Measurements from ENCODE around the gene POLR2L.

The POLR2L gene

DNA sequence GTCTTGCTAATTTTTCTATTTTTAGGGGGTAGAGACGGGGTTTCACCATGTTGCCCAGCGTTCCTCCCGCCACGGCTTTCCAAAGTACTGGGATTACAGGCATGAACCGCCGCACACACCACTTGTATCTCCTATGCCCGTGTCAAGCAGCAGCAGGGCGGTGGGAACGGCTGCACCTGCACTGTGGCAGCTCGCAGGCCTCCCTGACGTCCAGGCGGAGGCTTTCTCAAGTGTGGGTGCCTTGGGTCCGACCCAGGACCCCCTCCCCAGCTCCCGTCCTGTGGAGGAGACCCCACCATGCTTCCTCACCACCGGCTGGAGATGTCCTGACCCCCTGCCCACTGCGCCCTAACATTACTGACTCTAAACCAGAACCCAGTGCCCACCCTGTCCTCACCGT, 26.1 kb upstream of the POLR2L start:
- DNase-seq: no peak

DNA sequence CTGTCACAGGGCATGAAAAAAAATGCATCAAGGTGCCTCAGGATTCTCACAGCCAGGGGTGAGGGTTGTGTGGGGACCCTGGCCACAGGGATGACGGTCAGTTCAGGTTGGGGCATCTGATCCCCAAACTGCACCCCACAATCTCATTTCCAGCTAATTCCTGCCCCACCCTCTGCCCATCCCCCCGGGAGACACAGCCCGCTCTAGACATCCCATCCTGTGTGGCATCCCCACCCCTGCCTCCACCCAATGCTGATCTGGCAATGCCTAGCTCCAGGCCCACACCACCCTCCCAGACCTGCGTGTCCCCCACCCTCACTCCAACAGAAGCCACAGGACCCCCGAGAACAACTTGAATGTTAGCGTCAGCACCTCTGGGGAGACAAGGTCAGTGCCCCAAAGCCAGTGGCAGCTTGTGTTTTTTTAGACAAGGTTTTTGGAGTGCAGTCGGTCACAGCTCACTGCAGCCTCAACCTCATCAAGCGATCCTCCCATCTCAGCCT, 25.6 kb upstream of the POLR2L start:
- no peak for DNase-seq

DNA sequence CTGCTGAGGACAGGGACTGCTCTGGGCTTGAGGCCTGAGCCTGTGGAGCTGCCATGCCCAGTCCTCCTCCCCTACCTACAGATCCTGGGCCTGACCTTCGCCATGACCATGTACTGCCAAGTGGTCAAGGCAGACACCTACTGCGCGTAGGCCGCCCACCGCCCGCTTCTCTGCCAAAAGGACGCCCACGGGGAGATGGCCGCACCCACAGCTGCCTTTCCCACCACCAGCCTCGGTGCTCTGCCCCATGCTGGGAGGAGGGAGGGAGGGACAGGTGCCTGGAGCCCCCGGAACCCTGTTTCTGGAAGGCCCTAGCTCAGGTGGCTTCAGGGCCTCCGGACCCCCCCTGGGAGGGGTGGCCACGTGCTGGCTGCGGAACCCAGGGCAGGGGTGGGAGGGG, 24.2 kb upstream of the POLR2L start:
- DNase-seq: no peak

DNA sequence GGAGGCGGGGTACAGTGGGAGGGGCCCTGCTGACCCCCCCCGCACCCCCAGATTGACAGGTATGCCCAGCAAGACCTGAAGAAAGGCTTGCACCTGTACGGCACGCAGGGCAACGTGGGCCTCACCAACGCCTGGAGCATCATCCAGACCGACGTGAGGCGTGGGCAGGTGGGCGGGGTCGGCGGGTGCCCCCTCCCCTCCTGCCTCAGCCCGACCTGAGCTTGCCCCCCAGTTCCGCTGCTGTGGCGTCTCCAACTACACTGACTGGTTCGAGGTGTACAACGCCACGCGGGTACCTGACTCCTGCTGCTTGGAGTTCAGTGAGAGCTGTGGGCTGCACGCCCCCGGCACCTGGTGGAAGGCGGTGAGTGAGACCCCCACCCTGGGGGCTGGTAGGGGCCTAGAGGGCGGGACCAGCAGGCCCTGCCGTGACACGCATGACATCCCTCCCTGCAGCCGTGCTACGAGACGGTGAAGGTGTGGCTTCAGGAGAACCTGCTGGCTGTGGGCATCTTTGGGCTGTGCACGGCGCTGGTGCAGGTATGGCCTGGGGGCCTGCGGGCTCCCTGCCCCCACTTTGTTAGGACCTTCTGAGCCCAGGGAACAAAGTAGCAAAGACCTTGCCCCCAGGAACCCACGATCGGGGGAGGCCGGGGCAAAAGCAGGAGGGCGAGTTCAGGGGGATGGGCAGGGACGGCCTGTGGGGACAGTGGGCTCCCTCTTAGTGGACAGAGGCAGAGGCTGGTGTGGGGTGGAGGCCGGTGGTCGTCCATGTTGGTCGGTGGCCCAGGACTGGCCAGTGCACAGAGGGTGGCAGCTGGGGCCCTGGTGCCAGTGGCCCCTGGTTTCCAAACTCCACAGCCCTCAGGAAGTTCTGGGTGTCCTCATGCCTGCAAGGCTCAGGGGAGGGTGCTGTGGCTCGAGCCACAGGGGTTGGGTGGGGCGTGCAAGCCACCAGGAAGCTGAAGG, 23.4 kb upstream of the POLR2L start:
- no peak for DNase-seq

DNA sequence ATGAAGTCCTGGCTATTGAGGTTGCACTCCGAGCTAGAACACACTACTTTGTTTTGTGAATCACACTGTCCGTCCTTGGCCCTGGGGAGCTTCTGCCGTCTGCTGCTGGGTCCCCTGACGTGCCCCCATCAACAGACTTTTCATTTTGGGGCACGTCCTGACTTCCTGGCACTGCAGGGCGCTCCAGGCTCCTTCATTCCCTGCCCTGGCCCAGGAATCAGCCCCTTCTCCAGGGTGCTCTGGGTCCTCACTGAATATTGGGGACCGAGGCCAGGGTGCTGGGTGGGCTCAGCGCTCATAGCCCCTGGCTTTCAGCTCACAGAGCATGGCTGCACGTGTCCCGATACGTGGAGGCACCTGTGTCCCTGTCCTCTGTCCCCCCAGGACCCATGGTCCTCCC, 22.6 kb upstream of the POLR2L start:
- no peak for DNase-seq

DNA sequence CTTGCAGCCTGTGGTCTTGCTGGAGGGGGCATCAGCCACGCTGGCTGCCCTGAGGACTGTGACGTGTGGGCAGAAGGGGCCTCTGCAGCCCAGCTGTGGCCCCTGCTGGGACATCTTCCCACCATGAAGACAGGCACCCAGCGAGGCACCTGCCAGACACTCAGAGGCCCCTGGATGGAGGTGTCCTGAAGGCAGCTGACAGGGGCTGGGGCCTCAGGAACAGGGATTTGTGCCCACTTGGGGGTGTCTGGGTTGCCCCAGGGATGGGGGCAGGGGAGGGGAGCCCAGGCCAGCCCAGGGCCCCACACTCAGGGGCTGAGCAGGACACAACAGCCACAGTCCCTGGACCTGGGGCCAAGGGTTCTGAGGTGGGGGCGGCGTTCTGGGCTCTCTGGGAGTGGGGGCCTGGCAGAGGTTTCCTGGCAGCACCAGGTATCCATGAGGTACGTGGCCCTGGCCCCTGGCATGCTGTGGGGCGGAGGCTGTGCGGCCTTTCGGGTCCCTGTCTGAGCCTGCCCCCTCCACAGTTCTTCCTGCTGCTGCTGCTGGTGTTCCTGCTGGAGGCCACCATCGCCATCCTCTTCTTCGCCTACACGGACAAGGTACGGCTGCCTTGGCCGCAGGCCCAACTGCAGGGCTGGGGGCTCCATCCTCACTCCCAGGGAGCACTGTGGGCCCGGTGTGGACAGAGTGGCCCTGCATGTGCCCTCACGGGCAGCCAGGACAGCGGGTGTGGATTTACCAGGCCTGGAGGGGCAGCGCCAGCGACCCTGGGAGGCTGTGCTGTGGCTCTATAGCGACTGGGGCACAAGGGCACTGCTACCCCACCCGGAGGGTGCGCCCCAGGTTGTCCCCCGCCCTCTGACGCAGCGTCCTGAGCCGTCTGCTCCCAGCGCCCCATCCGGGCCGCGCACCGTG, 21.8 kb upstream of the POLR2L start:
- no peak for DNase-seq

DNA sequence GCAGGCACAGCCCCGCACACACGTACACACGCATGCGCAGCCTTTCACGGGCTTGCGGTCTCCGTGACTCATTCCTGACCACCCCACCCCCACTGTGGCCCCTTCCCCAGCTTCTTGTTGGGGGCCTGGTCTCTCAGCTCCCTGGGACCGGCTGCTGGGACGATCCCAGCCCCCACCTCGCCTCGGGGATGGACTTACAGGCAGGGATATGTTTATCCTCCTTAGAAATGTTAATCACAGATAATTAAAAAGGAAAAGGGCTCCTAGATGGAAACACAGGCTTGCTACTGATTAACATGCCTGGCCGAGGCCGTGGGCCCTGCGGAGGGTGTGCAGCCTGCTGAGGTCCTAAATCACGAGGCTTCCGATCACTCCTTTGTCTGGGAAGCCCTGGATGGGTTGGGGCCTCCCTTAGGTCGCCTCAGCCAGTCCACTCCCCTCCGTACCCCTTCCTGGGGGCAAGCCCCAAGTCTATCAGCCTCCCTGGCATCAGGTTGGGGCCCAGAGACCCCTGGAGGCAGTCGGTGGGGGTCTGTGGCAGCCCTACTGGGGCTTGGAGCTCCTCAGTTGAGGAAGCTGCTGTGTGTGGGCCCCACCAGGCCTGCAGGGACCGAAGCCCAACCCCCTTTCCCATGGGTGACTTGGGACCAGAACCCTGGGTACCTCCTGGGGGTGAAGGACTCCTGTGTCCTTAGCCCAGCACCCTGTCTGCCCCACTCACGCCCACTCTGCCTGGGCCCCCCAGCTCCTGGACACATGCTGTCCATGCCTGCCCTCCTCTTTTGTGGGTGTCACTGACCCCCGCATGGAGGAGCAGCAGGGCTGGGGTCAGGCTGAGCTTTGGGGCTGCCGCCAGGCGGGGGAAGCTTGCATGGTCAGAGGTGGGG, 20.9 kb upstream of the POLR2L start:
- no peak for DNase-seq

DNA sequence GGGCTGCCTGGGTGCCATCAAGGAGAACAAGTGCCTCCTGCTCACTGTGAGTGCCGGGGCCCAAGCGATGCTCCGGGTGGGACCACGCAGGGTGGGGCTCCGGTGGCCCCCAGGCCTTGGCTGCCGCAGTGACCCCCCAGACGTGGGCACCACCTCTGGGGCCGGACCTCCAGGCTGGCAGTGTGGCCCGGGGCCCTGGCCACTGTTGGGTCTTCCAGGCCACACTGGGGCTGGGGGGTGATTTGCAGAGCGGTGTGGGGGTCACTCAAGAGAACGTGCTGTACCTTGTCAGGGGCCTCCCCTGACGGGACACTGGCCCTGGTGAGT, 20.3 kb upstream of the POLR2L start:
- no peak for DNase-seq

DNA sequence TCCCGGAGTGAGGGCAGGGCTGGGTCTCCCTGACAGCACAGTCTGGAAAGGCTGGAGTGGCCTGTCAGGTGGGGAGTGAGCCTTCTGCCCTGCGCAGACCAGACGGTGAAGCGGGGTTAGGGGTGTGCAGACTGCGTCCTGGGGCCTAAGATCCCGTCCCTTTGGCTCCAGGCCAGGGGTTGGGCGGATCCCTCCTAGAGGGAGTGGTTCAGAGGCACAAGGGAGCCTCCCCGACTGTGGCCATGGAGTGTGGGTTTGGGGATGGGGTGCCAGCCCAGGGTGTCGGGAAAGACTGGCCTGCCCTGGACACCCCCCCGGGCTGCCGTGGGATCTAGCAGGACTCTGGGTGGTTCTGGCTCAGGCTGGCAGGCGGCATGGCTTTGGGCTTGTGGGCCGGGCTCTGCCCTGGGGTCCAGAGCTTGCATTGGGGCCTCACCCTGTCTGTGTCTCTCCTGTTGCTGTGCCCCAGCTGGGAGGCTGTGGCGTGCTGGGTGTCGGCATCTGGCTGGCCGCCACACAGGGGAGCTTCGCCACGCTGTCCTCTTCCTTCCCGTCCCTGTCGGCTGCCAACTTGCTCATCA, 19.8 kb upstream of the POLR2L start:
- no peak for DNase-seq

DNA sequence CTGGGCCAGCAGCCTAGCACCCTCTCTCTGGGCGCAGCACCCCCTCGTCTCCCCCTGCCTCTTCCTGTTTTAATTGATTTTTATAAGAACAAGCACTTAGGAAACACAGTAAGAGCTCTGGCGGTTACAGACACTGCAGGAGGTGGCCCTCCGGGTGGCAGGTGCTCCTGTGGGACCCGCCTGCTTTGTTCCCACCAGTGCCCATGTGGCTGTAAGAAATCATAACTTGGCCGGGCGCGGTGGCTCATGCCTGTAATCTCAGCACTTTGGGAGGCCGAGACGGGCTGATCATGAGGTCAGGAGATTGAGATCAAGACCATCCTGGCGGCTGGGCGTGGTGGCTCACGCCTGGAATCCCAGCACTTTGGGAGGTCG, 18.8 kb upstream of the POLR2L start:
- no peak for DNase-seq

DNA sequence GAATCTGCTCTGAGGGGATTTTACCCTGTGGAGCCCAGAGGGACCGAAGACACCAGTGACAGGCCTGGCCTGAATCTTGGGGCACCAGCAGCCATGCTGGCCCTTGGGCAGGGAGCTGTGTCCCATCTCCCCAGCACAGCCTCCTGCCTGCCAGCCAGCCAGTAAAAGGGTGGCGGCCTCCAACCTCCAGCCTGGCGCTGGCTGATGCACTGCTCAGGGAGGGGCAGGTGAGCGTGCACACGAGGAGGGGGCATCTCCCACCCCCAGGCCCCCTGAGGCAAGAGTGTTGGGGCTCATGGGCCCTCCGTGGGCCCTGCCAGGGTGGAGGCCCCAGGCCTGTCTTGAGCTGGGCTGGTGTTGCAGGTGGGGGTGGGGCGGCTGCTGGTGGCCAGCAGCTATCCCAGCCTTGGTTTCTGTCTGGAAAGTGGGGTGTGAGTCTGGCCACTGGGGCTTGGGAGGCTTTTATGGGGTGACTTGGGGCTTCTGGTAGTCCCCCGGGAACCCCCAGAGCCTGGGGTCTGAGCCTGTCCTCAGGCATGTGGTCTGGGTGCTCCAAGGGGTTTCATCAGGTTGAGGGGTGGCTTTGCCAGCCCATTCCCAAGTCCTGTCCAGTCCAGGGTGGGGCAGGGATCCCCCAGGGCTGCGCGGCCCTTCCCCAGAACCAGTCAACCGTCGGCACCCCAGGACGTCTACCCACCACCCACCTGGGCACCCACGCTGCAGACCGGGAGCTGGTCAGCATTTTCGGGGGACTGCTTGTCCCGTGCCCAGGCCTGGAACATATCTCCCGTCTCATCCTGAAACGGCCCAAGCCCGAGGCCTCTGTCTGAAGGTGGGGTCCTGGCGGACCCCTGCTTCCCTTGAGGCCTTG, 18.1 kb upstream of the POLR2L start:
- DNase-seq: no peak

DNA sequence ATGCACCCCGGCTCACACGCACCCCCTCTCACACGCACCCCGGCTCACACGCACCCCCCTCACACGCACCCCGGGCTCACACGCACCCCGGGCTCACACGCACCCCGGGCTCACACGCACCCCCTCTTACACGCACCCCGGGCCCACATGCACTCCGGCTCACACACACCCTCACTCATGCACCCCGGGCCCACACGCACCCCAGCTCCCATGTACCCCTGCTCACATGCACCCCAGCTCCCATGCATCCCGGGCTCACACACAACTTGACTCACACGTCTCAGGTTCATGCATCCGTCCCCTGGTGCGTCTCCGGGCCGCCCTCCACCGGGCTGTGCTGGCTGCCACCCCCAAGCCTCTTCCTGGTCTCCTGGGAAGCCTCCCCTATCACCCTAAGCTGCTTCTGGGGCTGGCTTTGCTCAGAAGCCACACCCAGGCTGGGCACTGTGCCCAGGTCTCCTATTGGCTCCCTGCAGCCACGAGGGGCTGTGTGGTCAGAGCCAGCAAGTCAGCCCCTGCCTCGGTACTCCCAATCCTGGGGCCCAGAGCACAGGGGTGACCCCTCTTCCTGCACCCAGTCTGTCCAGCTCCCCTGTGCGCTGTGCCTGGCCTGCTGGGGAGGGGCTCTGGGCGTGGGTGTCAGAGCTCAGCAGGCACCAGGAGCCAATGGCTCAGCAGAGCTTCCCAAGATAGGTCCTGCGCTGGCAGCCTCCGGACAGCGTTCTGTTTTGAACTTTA, 17.2 kb upstream of the POLR2L start:
- DNase-seq: no peak

DNA sequence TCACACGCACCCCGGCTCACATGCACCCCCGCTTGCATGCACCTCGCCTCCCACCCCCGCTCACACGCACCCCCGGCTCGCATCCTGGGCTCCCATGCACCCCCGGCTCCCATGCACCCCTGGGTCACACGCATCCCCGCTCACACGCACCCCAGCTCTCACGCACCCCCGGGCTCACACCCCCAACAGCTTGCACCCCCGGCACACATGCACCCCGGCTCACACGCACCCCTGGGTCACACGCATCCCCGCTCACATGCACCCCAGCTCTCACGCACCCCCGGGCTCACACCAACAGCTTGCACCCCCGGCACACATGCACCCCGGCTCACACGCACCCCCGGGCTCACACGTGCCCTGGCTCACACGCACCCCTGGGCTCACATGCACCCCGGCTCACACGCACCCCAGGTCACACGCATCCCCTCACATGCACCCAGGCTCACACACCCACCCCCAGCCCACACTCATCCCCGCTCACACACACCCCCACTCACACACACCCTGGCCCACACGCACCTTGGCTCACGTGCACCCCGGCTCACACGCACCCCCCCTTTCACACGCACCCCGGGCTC, 16.5 kb upstream of the POLR2L start:
- no peak for DNase-seq

DNA sequence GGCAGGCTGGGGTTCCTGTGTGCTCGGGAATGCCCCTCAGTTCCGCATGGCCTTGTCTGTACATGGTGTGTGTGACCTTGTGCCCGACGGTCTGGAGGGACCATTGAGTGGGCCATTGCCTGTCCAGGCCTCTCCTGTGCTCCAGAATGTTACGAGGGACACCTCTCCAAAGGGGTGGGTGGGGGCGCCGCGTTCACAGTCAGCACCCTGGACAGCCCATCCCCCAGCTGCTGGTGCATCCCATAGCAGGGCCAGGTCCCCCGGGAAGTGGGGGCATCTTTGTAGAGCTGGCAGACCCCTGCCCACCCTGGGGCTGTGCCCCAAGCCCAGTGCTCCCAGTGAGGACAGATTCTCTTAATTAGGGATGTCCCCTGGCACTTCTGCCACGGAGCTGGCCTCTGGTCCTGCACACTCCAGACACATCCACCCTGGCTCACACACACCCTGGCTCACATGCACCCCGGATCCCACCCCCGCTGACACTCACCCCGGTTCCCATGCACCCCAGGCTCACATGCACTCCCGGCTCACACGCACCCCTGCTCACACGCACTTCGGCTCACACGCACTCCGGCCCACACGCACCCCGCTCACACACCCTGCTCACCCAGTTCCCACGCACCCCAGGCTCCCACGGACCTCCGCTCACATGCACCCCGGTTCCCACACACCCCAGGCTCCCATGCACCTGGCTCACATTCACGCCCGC, 15.9 kb upstream of the POLR2L start:
- DNase-seq: no peak

DNA sequence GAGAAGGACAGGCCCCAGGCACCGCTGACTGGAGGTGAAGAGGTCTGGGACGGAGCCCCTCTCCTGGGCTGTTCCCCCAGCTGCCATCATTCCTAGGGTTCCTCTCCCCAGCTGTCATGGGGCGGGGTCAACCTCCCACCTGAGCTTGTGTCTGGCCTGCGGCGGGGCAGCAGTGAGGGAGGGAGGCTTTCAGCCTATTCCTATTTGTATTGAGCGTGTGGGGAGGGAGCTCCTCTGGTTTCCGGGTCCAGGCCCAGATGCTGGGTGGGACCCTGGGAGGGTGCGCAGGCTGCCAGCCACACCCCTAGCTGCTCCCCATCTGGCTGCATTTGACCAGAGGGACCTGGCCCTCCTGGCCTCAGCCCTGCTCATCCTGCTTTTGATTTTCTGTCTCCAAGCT, 14.1 kb upstream of the POLR2L start:
- DNase-seq: no peak

DNA sequence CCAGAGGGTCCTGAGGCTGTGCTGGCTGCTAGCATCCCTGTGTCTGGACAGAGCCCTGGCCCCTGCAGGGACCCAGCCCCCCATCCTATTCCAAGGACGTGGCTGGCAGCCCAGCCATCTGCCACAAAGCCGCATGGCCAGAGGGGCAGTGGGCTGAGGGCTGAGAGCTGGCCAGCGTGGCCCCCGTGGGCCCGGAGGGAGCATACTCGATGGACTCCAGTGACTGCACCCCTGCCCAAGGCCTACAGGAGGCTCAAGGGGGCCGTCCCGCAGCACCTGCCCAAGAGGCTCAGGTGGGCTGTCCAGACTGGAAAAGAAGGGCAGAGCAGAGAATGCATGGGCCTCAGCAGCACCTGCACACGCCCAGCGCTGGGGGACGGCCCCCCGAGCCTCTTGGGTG, 13.5 kb upstream of the POLR2L start:
- DNase-seq: no peak

DNA sequence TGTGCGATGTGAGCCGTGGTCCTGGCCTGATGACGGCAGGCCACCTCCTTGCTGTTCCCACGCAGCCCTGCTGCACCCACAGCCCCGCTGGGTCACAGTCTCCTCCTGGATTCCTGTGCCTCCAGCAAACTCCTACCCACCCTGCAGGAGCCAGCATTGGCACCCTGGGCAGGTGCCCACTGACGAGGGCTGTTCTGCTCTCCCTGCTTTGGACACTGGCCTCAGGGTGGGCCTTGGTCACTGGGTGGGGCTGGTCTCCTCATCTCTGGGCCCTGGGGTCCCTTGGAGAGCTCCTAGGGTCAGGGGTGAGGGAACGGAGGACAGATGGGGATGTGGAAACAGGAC, 13.0 kb upstream of the POLR2L start:
- no peak for DNase-seq

DNA sequence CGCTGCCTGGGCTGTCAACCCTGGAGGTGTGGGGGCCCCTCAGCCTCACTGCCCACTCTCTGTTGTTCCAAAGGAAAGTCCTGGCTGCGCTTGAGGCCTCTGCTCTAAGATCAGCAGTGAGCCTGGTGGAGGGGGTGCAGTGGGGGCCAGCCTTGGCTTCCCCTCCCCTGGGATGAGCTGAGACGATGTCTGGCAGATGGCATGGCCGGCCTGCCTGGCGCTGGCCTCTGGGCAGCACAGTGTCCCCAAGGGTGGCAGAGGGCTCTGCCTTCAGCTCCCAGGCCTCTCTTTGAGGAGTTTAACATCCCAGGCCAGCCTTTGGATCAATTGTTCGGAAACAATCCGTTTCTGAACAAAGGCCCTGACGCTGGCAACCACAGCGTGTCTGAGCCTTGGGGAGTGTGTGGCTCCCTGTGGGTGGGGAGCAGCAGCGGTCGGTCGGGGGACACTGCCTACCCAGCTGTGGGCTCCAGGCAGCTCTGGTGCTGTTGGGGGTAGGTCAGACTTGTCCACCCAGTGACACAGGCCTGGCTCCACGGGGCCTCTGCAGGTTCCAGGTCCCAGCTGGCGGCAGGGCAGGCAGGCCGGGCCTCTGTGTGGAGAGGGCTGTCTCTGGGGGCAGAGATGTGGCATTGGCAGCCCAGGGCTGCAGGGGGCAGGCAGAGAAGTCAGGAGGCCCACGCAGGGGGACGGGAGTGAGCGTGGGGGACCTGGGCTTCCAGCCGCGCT, 12.4 kb upstream of the POLR2L start:
- DNase-seq: no peak
